Stimulated activated CD8-positive, alpha-beta memory T cell treated with anti-CD3 and anti-CD28 coated beads, Interleukin-15, amount 100 ng/mL, for 4 hours (primary cell): ENCODE results near the gene BCAS4.
A peak's percentile ranks its signal among the peaks of the same experiment; 100 is the strongest.
"Not testable (repeated sequence)": the region's sequence is repeated elsewhere in the genome, so short reads cannot be mapped to it uniquely, and the experiment has no call there.

Source experiments
- DNase-seq, 2 donors: peaks; one replicate each; pipeline ENCODE4 v3.0.0-alpha.2; 2020; ENCODE audit warnings: low read depth in 2 of 2

The BCAS4 gene, protein sequence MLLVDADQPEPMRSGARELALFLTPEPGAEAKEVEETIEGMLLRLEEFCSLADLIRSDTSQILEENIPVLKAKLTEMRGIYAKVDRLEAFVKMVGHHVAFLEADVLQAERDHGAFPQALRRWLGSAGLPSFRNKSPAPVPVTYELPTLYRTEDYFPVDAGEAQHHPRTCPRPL

GRCh38 chr20:50794846-50795634 is at the start of gene BCAS4:
TSS of gene BCAS4 (plus strand) at chr20:50795061. CDS start at chr20:50795084, 23 bp downstream.
- DNase-seq = peak; percentile 58 to 80

GRCh38 chr20:50745634-50746137 is 49.2 kb upstream of the BCAS4 start:
- DNase-seq = no peak

DNA sequence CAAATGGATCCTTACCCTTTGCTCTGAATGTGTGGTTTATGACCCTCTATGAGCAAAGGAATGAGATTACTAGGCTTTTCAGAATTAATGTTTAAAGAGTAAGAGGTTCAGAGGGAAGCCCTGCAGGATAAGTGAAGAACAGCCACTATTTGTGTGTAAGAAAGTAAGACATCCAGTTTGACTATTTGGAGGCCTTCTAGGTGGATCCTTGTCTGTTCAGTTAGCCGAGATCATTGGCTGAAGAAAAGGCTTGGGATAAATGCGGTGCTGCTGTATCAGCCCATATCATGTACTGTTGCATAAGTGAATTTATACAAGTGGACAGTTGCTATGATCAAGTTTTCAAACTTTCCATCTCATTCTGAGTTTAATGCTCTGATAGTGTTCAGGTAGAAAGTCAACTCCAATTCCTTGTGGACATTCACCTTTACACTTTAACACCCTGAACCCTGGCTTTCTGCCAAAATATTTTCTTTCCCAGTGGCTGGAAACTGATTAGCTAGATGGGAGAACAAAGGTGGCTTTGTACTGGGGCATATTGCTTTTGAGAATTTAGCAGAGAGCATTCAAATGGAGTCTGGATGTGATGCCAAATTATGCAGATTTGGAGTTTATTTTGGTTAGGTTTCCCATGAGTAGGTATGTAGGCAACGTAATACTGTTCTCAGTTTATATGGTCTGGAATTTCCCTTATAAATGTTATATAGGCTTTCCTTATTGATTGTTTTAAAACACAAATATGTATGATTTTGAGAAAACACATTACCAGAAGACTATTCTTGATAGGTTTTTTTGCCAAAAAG is 48.5 kb upstream of the BCAS4 start:
- DNase-seq = no peak

DNA sequence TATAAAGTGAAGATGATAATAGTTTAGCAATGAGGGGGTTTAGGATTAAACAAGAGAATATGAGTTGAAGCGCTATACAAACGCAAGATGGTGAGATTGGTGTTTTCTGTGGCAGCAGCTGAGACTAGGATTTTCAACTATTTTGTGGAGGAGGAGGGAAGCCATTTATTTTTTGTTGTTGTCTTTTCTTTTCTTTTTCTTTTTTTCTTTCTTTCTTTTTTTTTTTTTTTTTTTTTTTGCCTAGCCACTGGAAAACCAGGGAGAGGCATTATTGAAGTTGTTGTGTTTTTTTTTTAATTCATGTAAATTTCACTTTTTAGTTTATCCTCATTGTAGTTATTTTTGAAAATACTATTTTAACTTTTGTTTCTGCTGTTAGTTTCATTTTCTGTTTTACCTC is 47.6 kb upstream of the BCAS4 start:
- DNase-seq = no peak

GRCh38 chr20:50750145-50750671 is 44.7 kb upstream of the BCAS4 start:
- DNase-seq = no peak

GRCh38 chr20:50753152-50753551 is 41.7 kb upstream of the BCAS4 start:
- DNase-seq = no peak

- no peak for DNase-seq
These were observed 40.4 kb upstream of the BCAS4 start for GRCh38 chr20:50754420-50754819.

- DNase-seq = no peak
These were observed 38.4 kb upstream of the BCAS4 start for GRCh38 chr20:50756447-50756846.

DNA sequence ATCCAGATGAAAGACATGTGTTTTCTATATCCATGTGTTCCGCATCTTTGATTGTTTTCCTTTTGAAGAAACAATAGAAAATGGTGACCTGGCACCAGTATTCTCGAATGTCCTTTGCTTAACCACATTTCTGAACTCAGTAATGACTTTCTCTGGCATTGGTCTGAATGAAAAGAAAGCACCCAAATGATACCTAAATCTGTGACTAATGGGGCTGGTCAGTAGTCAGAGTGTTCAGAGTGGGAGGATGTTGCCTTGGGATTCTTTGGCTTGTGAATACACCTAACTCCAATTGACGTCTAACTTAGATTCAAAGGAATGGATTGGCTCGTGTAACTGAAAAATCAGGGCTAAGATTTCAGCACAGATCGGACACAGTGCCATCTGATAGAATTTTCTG is 36.4 kb upstream of the BCAS4 start:
- DNase-seq = no peak

DNA sequence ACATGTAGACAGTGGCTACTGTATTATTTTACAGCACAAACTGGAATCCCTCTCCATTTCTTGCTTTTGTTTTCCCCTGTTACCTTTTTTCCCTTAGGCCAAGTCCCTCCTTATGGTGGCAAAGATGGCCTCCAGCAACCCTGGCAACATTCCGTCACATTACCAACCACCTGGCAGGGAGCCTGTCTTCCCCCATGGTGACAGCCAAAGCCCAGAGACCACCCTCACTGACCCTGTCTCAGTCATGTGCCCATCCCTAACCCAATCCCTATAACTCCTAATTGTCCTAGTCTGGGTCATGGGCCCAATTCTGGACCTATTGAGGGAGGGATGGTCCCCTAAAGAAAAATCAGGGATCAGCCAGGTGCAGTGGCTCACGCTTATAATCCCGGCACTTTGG is 35.9 kb upstream of the BCAS4 start:
- DNase-seq = no peak

DNA sequence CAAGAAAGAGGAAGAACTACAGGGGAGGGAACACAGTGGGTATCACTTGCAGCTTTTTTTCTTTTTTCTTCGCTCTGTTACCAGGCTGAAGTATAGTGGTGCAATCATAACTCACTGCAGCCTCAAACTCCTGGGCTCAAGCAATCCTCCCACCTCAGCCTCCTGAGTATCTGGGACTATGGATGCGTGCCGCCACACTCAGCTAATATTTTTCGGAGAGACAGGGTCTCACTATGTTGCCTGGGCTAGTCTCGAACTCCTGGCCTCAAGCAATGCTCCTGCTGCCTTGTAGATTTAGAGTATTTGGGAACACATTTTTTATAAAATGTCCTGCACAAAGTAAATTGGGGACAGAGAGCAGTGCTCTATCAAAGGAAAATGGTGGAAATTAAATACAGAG is 35.2 kb upstream of the BCAS4 start:
- DNase-seq = no peak

DNA sequence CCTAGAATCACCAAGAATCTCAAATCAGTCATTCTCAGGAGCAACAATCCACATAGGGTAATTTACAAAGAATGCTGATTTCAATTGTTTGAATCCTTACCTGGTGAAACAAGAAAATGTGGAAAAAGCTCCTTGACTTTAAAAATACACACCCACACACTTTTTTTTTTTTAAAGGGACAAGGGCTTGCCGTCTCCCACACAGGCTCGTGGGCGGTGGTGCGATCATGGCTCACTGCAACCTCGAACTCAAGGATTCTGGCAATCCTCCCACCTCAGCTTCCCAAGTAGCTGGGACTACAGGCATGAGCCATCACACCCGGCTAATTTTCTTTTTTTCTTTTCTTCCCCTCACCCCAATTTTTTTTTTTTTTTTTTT is 32.8 kb upstream of the BCAS4 start:
- no peak for DNase-seq

DNA sequence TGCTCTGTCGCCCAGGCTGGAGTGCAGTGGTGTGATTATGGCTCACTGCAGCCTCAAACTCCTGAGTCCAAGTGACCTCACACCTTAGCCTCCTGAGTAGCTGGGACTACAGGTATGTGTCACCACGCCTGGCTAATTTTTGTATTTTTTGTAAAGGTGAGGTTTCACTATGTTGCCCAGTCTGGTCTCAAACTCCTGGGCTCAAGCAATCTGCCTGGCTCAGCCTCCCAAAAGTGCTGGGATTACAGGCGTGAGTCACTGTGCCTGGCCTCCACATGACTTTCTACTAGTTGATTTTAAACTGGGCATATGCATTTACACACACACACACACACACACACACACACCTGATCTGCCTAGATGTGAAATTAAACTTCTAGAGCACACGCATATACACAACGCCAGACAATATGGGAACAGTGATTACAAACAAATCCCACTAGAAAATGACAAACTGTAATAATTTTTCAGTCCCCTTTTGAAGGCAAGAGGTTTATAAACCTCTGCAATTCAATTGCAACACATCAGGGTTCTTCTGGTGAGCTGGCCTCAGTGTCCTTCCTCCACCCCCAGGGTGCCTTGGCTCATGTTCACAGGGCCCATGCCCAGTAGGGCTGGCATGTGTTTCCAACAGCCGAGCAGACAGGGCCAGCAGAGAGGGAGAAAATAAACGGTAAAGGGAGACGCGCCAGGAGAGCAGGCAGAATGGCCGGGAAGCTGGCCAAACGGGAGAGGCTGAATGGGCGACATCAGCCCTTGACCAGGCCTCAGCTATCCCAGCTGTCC is 32.2 kb upstream of the BCAS4 start:
- no peak for DNase-seq

GRCh38 chr20:50763550-50764458 is 31.1 kb upstream of the BCAS4 start:
- not testable (repeated sequence) for DNase-seq

GRCh38 chr20:50765251-50765650 is 29.6 kb upstream of the BCAS4 start:
- DNase-seq = not testable (repeated sequence)

DNA sequence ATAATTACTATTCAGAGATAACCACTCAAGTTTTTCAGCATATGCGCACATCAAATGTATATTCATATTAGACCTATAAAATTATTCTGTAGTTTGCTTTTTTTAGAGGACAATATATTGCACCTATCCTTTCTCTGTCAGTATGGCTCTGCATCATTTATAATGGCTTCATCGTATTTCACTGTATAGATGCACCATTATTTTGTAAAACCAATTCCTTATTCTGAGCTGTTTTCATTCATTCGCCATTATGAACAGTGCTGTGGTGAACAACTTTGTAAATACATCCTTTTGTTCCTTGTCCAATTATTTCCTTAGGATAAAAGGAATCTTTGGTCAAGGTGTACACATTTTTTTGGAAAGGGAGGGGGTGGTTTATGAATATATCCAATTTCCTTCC is 29.2 kb upstream of the BCAS4 start:
- DNase-seq = no peak

DNA sequence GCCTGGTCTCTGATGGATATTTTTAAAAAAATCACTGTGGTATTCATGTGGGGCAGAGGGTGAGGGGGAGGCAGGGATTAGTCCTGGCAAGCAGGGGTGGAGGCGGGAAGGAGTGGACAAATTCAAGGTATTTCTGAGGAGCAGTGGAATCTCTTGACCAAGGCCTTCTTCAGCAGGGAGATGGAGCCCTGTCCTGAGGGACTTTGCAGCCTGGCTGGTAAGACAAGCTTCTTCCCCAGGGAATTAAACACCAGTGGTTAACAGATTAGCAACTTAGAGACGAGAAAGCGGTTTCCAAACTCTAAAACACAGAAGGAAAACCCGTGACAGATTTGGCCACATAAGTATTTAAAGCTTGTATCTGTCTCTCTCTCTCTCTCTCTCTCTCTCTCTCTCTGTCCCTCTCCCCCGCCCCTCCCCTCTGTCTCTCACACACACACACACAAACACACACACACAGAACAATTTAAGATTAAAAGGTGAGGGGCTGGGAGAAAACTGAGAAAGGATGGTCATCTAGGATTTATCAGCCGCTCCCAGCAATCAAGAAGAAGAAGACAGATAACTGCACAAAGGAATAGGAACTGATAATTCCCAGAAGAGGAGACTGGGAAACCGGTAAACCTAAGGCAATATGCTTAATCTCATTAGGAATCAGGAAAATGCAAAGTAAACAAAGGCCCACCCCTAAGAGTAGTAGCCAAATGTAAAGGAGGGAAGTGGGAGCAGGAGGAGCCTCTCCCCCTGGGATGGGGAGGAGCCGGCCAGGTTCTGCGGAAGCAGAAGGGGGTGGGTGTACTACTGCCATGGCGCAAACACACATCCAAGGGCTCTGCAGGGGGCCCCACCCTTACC is 27.7 kb upstream of the BCAS4 start:
- DNase-seq = not testable (repeated sequence)

- not testable (repeated sequence) for DNase-seq
These were observed 25.9 kb upstream of the BCAS4 start for GRCh38 chr20:50768991-50769390.

- not testable (repeated sequence) for DNase-seq
These were observed 25.2 kb upstream of the BCAS4 start for GRCh38 chr20:50769551-50770085.
